Mesenchymal stem cell (in vitro differentiated cells and primary cell): Measurements from ENCODE around the gene TOR4A.

ENCODE experiments used
- DNase-seq: peaks from one replicate; pipeline ENCODE4 v3.0.0-alpha.2; 2013
- H2AFZ ChIP-seq: one replicate; pipeline ENCODE4 v1.6.1; 2013; ENCODE audit warnings: low read depth, mild to moderate bottlenecking, control low read depth, inconsistent platforms, low read length, moderate library complexity
- H2AK5ac ChIP-seq: 2 replicates; pipeline ENCODE4 v1.6.1; 2013; ENCODE audit warnings: low read length, moderate library complexity, mild to moderate bottlenecking, inconsistent platforms; ENCODE audit not compliant: severe bottlenecking
- H2BK120ac ChIP-seq: one replicate; pipeline ENCODE4 v1.6.1; 2013; ENCODE audit warnings: low read depth, mild to moderate bottlenecking, inconsistent platforms, low read length, moderate library complexity
- H2BK12ac ChIP-seq, 2 experiments: one replicate each; pipeline ENCODE4 v1.6.1; 2013; ENCODE audit warnings: inconsistent platforms in 2 of 2, low read length in 2 of 2, mild to moderate bottlenecking in 2 of 2, moderate library complexity in 2 of 2, control low read depth in 1 of 2
- H2BK15ac ChIP-seq: one replicate; pipeline ENCODE4 v1.6.1; 2013; ENCODE audit warnings: mild to moderate bottlenecking, low read depth, inconsistent platforms; ENCODE audit not compliant: poor library complexity, severe bottlenecking
- H2BK5ac ChIP-seq: 2 replicates; pipeline ENCODE4 v1.6.1; 2013; ENCODE audit warnings: low read depth, mild to moderate bottlenecking, low read length, control low read depth, inconsistent platforms; ENCODE audit not compliant: poor library complexity, severe bottlenecking
- H3K14ac ChIP-seq, 2 experiments: one replicate each; pipeline ENCODE4 v1.6.1; 2013; ENCODE audit warnings: inconsistent platforms in 2 of 2, low read length in 2 of 2, control low read depth in 1 of 2, mild to moderate bottlenecking in 1 of 2, moderate library complexity in 1 of 2
- H3K18ac ChIP-seq, 2 experiments: one replicate each; pipeline ENCODE4 v1.6.1; 2013; ENCODE audit warnings: inconsistent platforms in 2 of 2, low read length in 2 of 2, control low read depth in 1 of 2, low read depth in 1 of 2, mild to moderate bottlenecking in 1 of 2
- H3K23ac ChIP-seq, 2 experiments: one replicate each; pipeline ENCODE4 v1.6.1; 2013; ENCODE audit warnings: inconsistent platforms in 2 of 2, low read length in 2 of 2, mild to moderate bottlenecking in 2 of 2, moderate library complexity in 2 of 2, control low read depth in 1 of 2
- H3K27ac ChIP-seq: 2 replicates; pipeline ENCODE4 v1.5.1; 2013; ENCODE audit warnings: mild to moderate bottlenecking, moderate library complexity, low read length, control low read depth, inconsistent platforms; ENCODE audit not compliant: poor library complexity, severe bottlenecking
- H3K27me3 ChIP-seq, 2 experiments: 2 replicates each; pipeline versions ENCODE4 v1.6.1 to v1.7.0; 2013; ENCODE audit warnings: low read length in 2 of 2, mild to moderate bottlenecking in 2 of 2, moderate library complexity in 2 of 2, control low read depth in 1 of 2, inconsistent platforms in 1 of 2; ENCODE audit not compliant: control insufficient read depth in 1 of 2, insufficient read depth in 1 of 2
- H3K36me3 ChIP-seq, 2 experiments: 2 replicates each; pipeline versions ENCODE4 v1.6.1 to v1.7.0; 2013; ENCODE audit warnings: low read length in 2 of 2, control low read depth in 1 of 2, inconsistent platforms in 1 of 2, low read depth in 1 of 2, mild to moderate bottlenecking in 1 of 2; ENCODE audit not compliant: insufficient read depth in 2 of 2, control insufficient read depth in 1 of 2
- H3K4ac ChIP-seq, 2 experiments: one replicate each; pipeline ENCODE4 v1.6.1; 2013; ENCODE audit warnings: inconsistent platforms in 2 of 2, low read length in 2 of 2, mild to moderate bottlenecking in 2 of 2, moderate library complexity in 2 of 2, control low read depth in 1 of 2, low read depth in 1 of 2
- H3K4me1 ChIP-seq: 2 replicates; pipeline ENCODE4 v1.6.1; 2013; ENCODE audit warnings: low read depth, low read length, control low read depth; ENCODE audit not compliant: control insufficient read depth, insufficient read depth
- H3K4me2 ChIP-seq: 2 replicates; pipeline ENCODE4 v1.6.1; 2013; ENCODE audit warnings: low read length, mild to moderate bottlenecking, inconsistent platforms; ENCODE audit not compliant: poor library complexity, severe bottlenecking
- H3K4me3 ChIP-seq, 2 experiments: 2 replicates each; pipeline versions ENCODE4 v1.5.1 to v1.7.0; 2013; ENCODE audit warnings: low read length in 2 of 2, mild to moderate bottlenecking in 2 of 2, control low read depth in 1 of 2, low read depth in 1 of 2; ENCODE audit not compliant: insufficient read depth in 1 of 2
- H3K79me1 ChIP-seq: replicated peaks from 2 replicates; pipeline ENCODE4 v1.6.1; 2013; ENCODE audit warnings: mild to moderate bottlenecking, control low read depth, low read length, inconsistent platforms; ENCODE audit not compliant: poor library complexity, severe bottlenecking
- H3K9ac ChIP-seq: 2 replicates; pipeline ENCODE4 v1.7.0; 2013; ENCODE audit warnings: mild to moderate bottlenecking, low read length, moderate library complexity
- H3K9me3 ChIP-seq: 2 replicates; pipeline ENCODE4 v1.7.0; 2013; ENCODE audit warnings: mild to moderate bottlenecking, low read length; ENCODE audit not compliant: control insufficient read depth
- H4K8ac ChIP-seq: one replicate; pipeline ENCODE4 v1.6.1; 2013; ENCODE audit warnings: inconsistent platforms, mild to moderate bottlenecking, low read length, moderate library complexity
- H4K91ac ChIP-seq: one replicate; pipeline ENCODE4 v1.6.1; 2013; ENCODE audit warnings: mild to moderate bottlenecking, low read length, inconsistent platforms
- WGBS: methylation state at CpG from one replicate; pipeline ENCODE4 v1.1.7; 2013; ENCODE audit warnings: mixed read lengths; 5-methylcytosine and 5-hydroxymethylcytosine counted together

TOR4A gene

GRCh38 chr9:137316012-137316981 lies 38.8 kb downstream of the TOR4A start:
- H2BK120ac ChIP-seq = no peak overlapping the region
- H3K4me2 ChIP-seq = peak overlapping the region; percentile 45
- peaks cover 0 to 34% of the 10 kb centered on the region in 2 experiments for H3K27me3 ChIP-seq
- peak overlapping the region in 1 of 2 experiments; percentile 29 for H3K18ac ChIP-seq
- H3K9me3 ChIP-seq = no peaks in the 10 kb centered on the region
- peak overlapping the region; percentile 62 for H2BK15ac ChIP-seq
- H4K8ac ChIP-seq = peak overlapping the region; percentile 0
- no peak overlapping the region for H2AFZ ChIP-seq
- H3K9ac ChIP-seq = no peak overlapping the region
- H3K4me1 ChIP-seq = peaks cover 41% of the 10 kb centered on the region
- H3K27ac ChIP-seq = no peak overlapping the region
- no peak overlapping the region for H2BK5ac ChIP-seq
- H2AK5ac ChIP-seq = no peak overlapping the region
- no peak overlapping the region for H3K14ac ChIP-seq
- H3K36me3 ChIP-seq = peaks cover 0 to 5% of the 10 kb centered on the region in 2 experiments
- H2BK12ac ChIP-seq = peak overlapping the region in 1 of 2 experiments; percentile 16
- H3K4ac ChIP-seq = no peak overlapping the region
- H3K4me3 ChIP-seq = no peak overlapping the region
- DNase-seq = peak; percentile 57
- H4K91ac ChIP-seq = peak overlapping the region; percentile 13
- WGBS = 24% methylated on average over 52 of the region's 83 CpGs
- H3K23ac ChIP-seq = peak overlapping the region in 1 of 2 experiments; percentile 63
- no peaks in the 10 kb centered on the region for H3K79me1 ChIP-seq

GRCh38 chr9:137317021-137317717 lies 39.6 kb downstream of the TOR4A start:
- no peak overlapping the region for H2AK5ac ChIP-seq
- H3K23ac ChIP-seq = no peak overlapping the region
- H3K27ac ChIP-seq = no peak overlapping the region
- H3K14ac ChIP-seq = no peak overlapping the region
- H2BK120ac ChIP-seq = no peak overlapping the region
- peaks cover 41% of the 10 kb centered on the region for H3K4me1 ChIP-seq
- no peak overlapping the region for H2AFZ ChIP-seq
- H3K4me3 ChIP-seq = no peak overlapping the region
- peak overlapping the region in 1 of 2 experiments; percentile 77 for H2BK12ac ChIP-seq
- H3K18ac ChIP-seq = no peak overlapping the region
- peaks cover 0 to 5% of the 10 kb centered on the region in 2 experiments for H3K36me3 ChIP-seq
- no peak overlapping the region for H3K9ac ChIP-seq
- no peaks in the 10 kb centered on the region for H3K79me1 ChIP-seq
- H4K91ac ChIP-seq = peak overlapping the region; percentile 13
- H2BK5ac ChIP-seq = no peak overlapping the region
- no peak overlapping the region for H3K4me2 ChIP-seq
- peak overlapping the region; percentile 16 for H4K8ac ChIP-seq
- H3K27me3 ChIP-seq = peaks cover 0 to 32% of the 10 kb centered on the region in 2 experiments
- H2BK15ac ChIP-seq = peak overlapping the region; percentile 62
- 94% methylated on average over 15 of the region's 19 CpGs for WGBS
- no peak for DNase-seq
- H3K4ac ChIP-seq = no peak overlapping the region
- H3K9me3 ChIP-seq = no peaks in the 10 kb centered on the region

DNA sequence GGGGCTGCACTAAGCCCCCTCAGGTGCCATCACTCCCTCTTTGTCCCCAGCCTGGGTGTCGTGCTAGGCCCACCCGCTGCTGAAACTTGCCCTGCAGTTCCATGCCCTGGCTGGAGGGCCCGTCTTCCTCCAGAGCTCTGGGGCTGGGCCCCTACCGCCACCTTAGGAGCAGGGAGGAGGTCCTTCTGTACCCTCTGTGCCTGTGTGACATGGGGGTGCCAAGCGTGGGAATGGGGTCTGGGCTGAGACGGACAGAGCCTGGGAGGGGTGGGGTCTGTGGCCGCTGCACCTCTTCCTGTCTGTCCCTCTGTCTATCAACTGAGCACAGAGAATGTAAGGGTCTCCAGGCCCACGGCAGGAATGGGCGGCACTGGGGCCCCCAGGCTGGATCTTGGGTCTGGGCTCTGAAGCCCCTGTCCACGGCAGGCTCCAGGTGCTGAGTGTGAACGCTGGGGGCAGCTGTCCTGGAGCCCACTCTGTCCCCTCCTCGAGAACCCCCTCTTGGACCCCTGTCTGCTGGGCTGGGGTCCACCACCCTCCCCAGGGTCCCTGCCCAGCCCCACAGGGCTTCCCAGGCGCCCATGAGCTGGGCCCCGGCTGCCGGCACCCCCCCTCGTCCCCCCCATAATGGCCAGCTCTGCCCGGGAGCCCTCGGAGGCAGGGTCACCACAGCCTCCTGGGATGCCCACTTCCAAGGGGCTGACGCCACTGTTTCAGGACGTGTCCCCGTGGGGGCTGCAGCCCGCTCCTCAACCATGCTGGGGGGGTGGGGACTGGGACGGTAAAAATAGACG lies 40.4 kb downstream of the TOR4A start:
- no peak overlapping the region for H2AFZ ChIP-seq
- H3K4me2 ChIP-seq = no peak overlapping the region

More for the DNA sequence above, 40.4 kb downstream of the TOR4A start:
- H3K4me3 ChIP-seq = no peak overlapping the region
- WGBS = 93% methylated on average over 23 of the region's 24 CpGs
- no peak overlapping the region for H3K14ac ChIP-seq
- no peak overlapping the region for H3K9ac ChIP-seq
- H3K9me3 ChIP-seq = no peaks in the 10 kb centered on the region
- H3K23ac ChIP-seq = no peak overlapping the region
- no peak overlapping the region for H2AK5ac ChIP-seq
- H2BK15ac ChIP-seq = no peak overlapping the region
- H3K18ac ChIP-seq = no peak overlapping the region
- no peak overlapping the region for H2BK12ac ChIP-seq
- H2BK120ac ChIP-seq = no peak overlapping the region
- H4K8ac ChIP-seq = no peak overlapping the region
- H3K4ac ChIP-seq = no peak overlapping the region
- H3K4me1 ChIP-seq = peaks cover 39% of the 10 kb centered on the region
- H3K27ac ChIP-seq = no peak overlapping the region
- H3K27me3 ChIP-seq = peaks cover 0 to 29% of the 10 kb centered on the region in 2 experiments
- no peak for DNase-seq
- H4K91ac ChIP-seq = no peak overlapping the region
- no peaks in the 10 kb centered on the region for H3K79me1 ChIP-seq
- H2BK5ac ChIP-seq = no peak overlapping the region
- peaks cover 0 to 5% of the 10 kb centered on the region in 2 experiments for H3K36me3 ChIP-seq
